Neural cell (in vitro differentiated cells): ENCODE measurements around the gene ERG28. TPM values are rescaled to one million over a fixed set of nuclear protein-coding genes. Genes with fewer than 3 reads are reported as not detected.

Source experiments
- H2AFZ ChIP-seq: fragments of 200-600, 300-800 bp; sonication (generic), shearing (Covaris generic); 2 replicates; pipeline ENCODE4 v1.6.0; 2014; ENCODE audit warnings: low read depth, mild to moderate bottlenecking, antibody characterized with exemption, low read length, moderate library complexity
- H3F3A ChIP-seq: fragments of 200-600 bp; shearing (Covaris generic); 2 replicates; pipeline ENCODE4 v1.6.1; 2016; ENCODE audit warnings: mild to moderate bottlenecking, moderate library complexity, mixed read lengths, antibody characterized with exemption, low read length; ENCODE audit not compliant: insufficient read depth, poor library complexity, severe bottlenecking
- H3K27ac ChIP-seq: fragments of 200-600, 300-800 bp; sonication (generic), shearing (Covaris generic); 2 replicates; pipeline ENCODE4 v1.5.1; 2014; ENCODE audit warnings: mild to moderate bottlenecking, low read length, moderate library complexity
- H3K27me3 ChIP-seq: fragments of 300-800, 200-600 bp; sonication (generic), shearing (Covaris generic); 2 replicates; pipeline ENCODE4 v1.6.0; 2014; ENCODE audit warnings: mild to moderate bottlenecking, low read depth, low read length, moderate library complexity; ENCODE audit not compliant: insufficient read depth
- H3K36me3 ChIP-seq: fragments of 300-800, 200-600 bp; sonication (generic), shearing (Covaris generic); 2 replicates; pipeline ENCODE4 v1.5.1; 2014; ENCODE audit warnings: mild to moderate bottlenecking, antibody characterized with exemption, low read length, moderate library complexity; ENCODE audit not compliant: insufficient read depth
- H3K4me2 ChIP-seq: fragments of 300-800, 200-600 bp; sonication (generic), shearing (Covaris generic); 2 replicates; pipeline ENCODE4 v1.6.0; 2014; ENCODE audit warnings: mild to moderate bottlenecking, low read length
- H3K4me3 ChIP-seq: fragments of 300-800, 200-600 bp; sonication (generic), shearing (Covaris generic); 2 replicates; pipeline ENCODE4 v1.5.1; 2014; ENCODE audit warnings: mild to moderate bottlenecking, low read length, moderate library complexity
- H3K79me2 ChIP-seq: fragments of 200-600 bp; shearing (Covaris generic); replicated peaks from 2 replicates; pipeline ENCODE4 v1.6.0; 2014; ENCODE audit warnings: mild to moderate bottlenecking, low read length, moderate library complexity; ENCODE audit not compliant: insufficient read depth
- H3K9ac ChIP-seq: fragments of 300-800, 200-600 bp; sonication (generic), shearing (Covaris generic); 2 replicates; pipeline ENCODE4 v1.6.1; 2016; ENCODE audit warnings: mild to moderate bottlenecking, low read length, mixed read lengths
- H3K9me2 ChIP-seq: fragments of 200-600 bp; shearing (Covaris generic); 2 replicates; pipeline ENCODE4 v1.6.1; 2016; ENCODE audit warnings: mild to moderate bottlenecking, low read length, mixed read lengths; ENCODE audit not compliant: insufficient read depth
- H3K9me3 ChIP-seq: fragments of 200-600, 300-800 bp; sonication (generic), shearing (Covaris generic); 2 replicates; pipeline ENCODE4 v1.6.1; 2016; ENCODE audit warnings: mild to moderate bottlenecking, mixed run types, low read length, moderate library complexity, mixed read lengths
- H4K20me1 ChIP-seq: fragments of 200-600 bp; shearing (Covaris generic); 2 replicates; pipeline ENCODE4 v1.6.1; 2016; ENCODE audit warnings: mild to moderate bottlenecking, mixed run types; ENCODE audit not compliant: insufficient read depth
- EP300 ChIP-seq: fragments of 450-650 bp; conservative IDR thresholded peaks from 2 replicates; pipeline ENCODE4 v1.6.1; 2014; ENCODE audit warnings: antibody characterized with exemption, mild to moderate bottlenecking, moderate library complexity; ENCODE audit not compliant: poor library complexity, severe bottlenecking
- EZH2 ChIP-seq: fragments of 200-600, 300-800 bp; shearing (Covaris generic), sonication (generic); IDR thresholded peaks from 2 replicates; pipeline ENCODE4 v1.6.1; 2014; ENCODE audit warnings: antibody characterized with exemption, low read length, borderline replicate concordance, mild to moderate bottlenecking; ENCODE audit not compliant: insufficient read depth, poor library complexity, severe bottlenecking
- MXI1 ChIP-seq: fragments of 450-650 bp; conservative IDR thresholded peaks from 2 replicates; pipeline ENCODE4 v1.6.1; 2014; ENCODE audit warnings: antibody characterized with exemption, mild to moderate bottlenecking; ENCODE audit not compliant: poor library complexity, severe bottlenecking
- POLR2AphosphoS5 ChIP-seq: IDR thresholded peaks from 2 replicates; pipeline ENCODE4 v1.6.1; 2012
- RAD21 ChIP-seq: fragments of 450-650 bp; conservative IDR thresholded peaks from 2 replicates; pipeline ENCODE4 v1.6.1; 2014; ENCODE audit warnings: antibody characterized with exemption, mild to moderate bottlenecking, moderate library complexity
- REST ChIP-seq: IDR thresholded peaks from 2 replicates; pipeline ENCODE4 v1.6.1; 2012; ENCODE audit warnings: borderline replicate concordance
- SMC3 ChIP-seq: fragments of 450-650 bp; conservative IDR thresholded peaks from 2 replicates; pipeline ENCODE4 v1.6.1; 2014; ENCODE audit warnings: antibody characterized with exemption, mild to moderate bottlenecking, moderate library complexity; ENCODE audit not compliant: poor library complexity
- TAF1 ChIP-seq: IDR thresholded peaks from 2 replicates; pipeline ENCODE4 v1.6.1; 2012; ENCODE audit warnings: low read depth
- polyA plus RNA-seq: library from polyadenylated mRNA; depleted of rRNA; stranded (reverse); fragments of >200 nt; gene quantifications from 2 replicates; pipeline ENCODE4 v1.2.3, GENCODE V29; 2014
- TF ChIP-seq, protein P1 (sequence below): fragments of 450-650 bp; IDR thresholded peaks from 2 replicates; pipeline ENCODE4 v1.5.1; 2014; ENCODE audit warnings: antibody characterized with exemption, mild to moderate bottlenecking, moderate library complexity; ENCODE audit not compliant: poor library complexity, severe bottlenecking

The ERG28 gene
- polyA plus RNA-seq, 1 donor from 2014 or later, result 23.4 TPM

GRCh38 chr14:75631453-75631831 is 29.2 kb downstream of the ERG28 start:
- Histone ChIP-seq H3K9me2 (no peaks in the 10 kb centered on the region), H3K27me3 (no peaks in the 10 kb centered on the region), H3K4me2 (no peak overlapping the region), H3K36me3 (no peaks in the 10 kb centered on the region), H3K4me3 (no peak overlapping the region), H3K79me2 (no peaks in the 10 kb centered on the region), H3K27ac (no peak overlapping the region), H2AFZ (no peak overlapping the region), H3K9me3 (no peaks in the 10 kb centered on the region), H3F3A (no peaks in the 10 kb centered on the region), H3K9ac (no peak overlapping the region), H4K20me1 (no peaks in the 10 kb centered on the region)
- TF ChIP-seq TAF1 (no peak), SMC3 (no peak), POLR2AphosphoS5 (no peak), MXI1 (no peak), EZH2 (no peak), EP300 (no peak), RAD21 (no peak), REST (no peak)
- TF ChIP-seq, protein P1, sequence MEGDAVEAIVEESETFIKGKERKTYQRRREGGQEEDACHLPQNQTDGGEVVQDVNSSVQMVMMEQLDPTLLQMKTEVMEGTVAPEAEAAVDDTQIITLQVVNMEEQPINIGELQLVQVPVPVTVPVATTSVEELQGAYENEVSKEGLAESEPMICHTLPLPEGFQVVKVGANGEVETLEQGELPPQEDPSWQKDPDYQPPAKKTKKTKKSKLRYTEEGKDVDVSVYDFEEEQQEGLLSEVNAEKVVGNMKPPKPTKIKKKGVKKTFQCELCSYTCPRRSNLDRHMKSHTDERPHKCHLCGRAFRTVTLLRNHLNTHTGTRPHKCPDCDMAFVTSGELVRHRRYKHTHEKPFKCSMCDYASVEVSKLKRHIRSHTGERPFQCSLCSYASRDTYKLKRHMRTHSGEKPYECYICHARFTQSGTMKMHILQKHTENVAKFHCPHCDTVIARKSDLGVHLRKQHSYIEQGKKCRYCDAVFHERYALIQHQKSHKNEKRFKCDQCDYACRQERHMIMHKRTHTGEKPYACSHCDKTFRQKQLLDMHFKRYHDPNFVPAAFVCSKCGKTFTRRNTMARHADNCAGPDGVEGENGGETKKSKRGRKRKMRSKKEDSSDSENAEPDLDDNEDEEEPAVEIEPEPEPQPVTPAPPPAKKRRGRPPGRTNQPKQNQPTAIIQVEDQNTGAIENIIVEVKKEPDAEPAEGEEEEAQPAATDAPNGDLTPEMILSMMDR, result no peak

DNA sequence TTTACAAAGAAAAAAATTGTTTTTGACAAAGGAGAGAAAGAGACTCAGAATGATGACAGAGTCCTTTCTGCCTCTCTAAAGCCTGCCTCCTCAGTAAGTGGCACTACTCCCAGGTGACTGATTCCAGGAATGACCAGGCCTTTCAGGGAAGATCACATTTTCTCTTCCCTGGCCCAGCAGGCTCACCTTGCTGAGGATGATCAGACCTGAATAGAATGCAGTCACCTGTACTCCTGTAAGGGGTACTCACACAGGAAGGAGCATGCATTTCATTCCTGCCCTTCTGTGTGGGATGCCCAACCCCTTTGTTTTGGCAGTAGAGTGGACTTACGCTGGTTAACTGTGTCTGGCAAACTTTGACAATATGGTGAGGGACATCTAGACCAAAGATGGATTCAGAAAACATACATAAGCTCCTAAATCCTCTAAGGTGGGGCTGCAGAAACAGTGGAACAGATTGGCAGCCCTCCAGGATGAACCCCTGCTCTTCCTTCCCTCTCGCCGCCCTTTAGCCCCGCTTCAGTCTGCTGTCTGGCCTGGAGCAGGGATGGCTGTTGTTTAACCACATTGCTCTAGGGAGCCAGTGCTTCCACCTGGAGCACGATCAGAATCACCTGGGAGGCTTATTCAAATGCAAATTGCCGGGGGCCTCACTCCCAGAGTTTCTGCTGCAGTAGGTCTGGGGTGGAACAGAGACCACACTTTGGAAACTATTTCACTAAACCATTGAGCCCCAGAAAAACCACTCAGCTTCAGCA is 29.8 kb downstream of the ERG28 start:
- TF ChIP-seq, protein P1, result no peak
- TF ChIP-seq RAD21, result no peak
- no peak for TF ChIP-seq EZH2
- TF ChIP-seq EP300, result no peak
- no peak overlapping the region for H3K4me3 ChIP-seq

More for the DNA sequence above, 29.8 kb downstream of the ERG28 start:
- H3K9me2 ChIP-seq, result no peaks in the 10 kb centered on the region
- no peaks in the 10 kb centered on the region for H3K79me2 ChIP-seq
- no peaks in the 10 kb centered on the region for H3K9me3 ChIP-seq
- H2AFZ ChIP-seq, result no peak overlapping the region
- no peak overlapping the region for H3K9ac ChIP-seq
- no peak overlapping the region for H3K27ac ChIP-seq
- no peaks in the 10 kb centered on the region for H3K36me3 ChIP-seq
- no peak overlapping the region for H3K4me2 ChIP-seq
- no peaks in the 10 kb centered on the region for H3F3A ChIP-seq
- no peaks in the 10 kb centered on the region for H4K20me1 ChIP-seq
- H3K27me3 ChIP-seq, result no peaks in the 10 kb centered on the region
